ENCODE results near the gene ACOT7.

GRCh38 chr1:6237093-6237492 is 156.5 kb downstream of the ACOT7 start:
- no peak for TF ChIP-seq CTCF (IDR thresholded peaks at IDR 0.05)
- no peak for TF ChIP-seq EZH2 (IDR thresholded peaks at IDR 0.05; ENCODE audit: borderline replicate concordance, insufficient read depth, low read depth, low read length, poor library complexity, severe bottlenecking)
